ENCODE results near the gene HEATR3.
A peak's percentile ranks its signal among the peaks of the same experiment; 100 is the strongest.

HEATR3 gene

GRCh38 chr16:50065624-50066481 is at the start of gene HEATR3:
TSS of gene HEATR3 (plus strand) at chr16:50065970. CDS start at chr16:50066132, 162 bp downstream.
- peak; percentile 89 for DNase-seq (ENCODE audit: low spot score)
- peak within 1 kb of the TSS; percentile 67 for H3K27ac ChIP-seq (ENCODE audit: poor library complexity, severe bottlenecking)
- no peaks in the 10 kb centered on the region for H3K4me1 ChIP-seq (ENCODE audit: insufficient read depth, poor library complexity, severe bottlenecking)
- no peak for TF ChIP-seq CTCF (IDR thresholded peaks at IDR 0.05; ENCODE audit: poor library complexity, severe bottlenecking)
- peak; percentile 91 for ATAC-seq (ENCODE audit: low read depth)
- H3K9me3 ChIP-seq (ENCODE audit: severe bottlenecking): no peaks in the 10 kb centered on the region
- H3K27me3 ChIP-seq (ENCODE audit: insufficient read depth, poor library complexity, severe bottlenecking): no peaks in the 10 kb centered on the region
- peaks cover 27% of the 10 kb centered on the region for H3K36me3 ChIP-seq (ENCODE audit: low read depth)
- H3K4me3 ChIP-seq (ENCODE audit: severe bottlenecking): peak within 1 kb of the TSS; percentile 90

GRCh38 chr16:50017553-50017952 is 48.2 kb upstream of the HEATR3 start:
- no peak for TF ChIP-seq CTCF (IDR thresholded peaks at IDR 0.05; ENCODE audit: poor library complexity, severe bottlenecking)
- no peaks in the 10 kb centered on the region for H3K36me3 ChIP-seq (ENCODE audit: low read depth)
- no peak for DNase-seq (ENCODE audit: low spot score)
- H3K27ac ChIP-seq (ENCODE audit: poor library complexity, severe bottlenecking): no peak overlapping the region
- H3K4me1 ChIP-seq (ENCODE audit: insufficient read depth, poor library complexity, severe bottlenecking): no peaks in the 10 kb centered on the region
- H3K27me3 ChIP-seq (ENCODE audit: insufficient read depth, poor library complexity, severe bottlenecking): no peaks in the 10 kb centered on the region
- H3K4me3 ChIP-seq (ENCODE audit: severe bottlenecking): no peak overlapping the region
- no peaks in the 10 kb centered on the region for H3K9me3 ChIP-seq (ENCODE audit: severe bottlenecking)
- no peak for ATAC-seq (ENCODE audit: low read depth)

- Histone ChIP-seq H3K4me3 (ENCODE audit: severe bottlenecking) (no peak overlapping the region), H3K27ac (ENCODE audit: poor library complexity, severe bottlenecking) (no peak overlapping the region), H3K27me3 (ENCODE audit: insufficient read depth, poor library complexity, severe bottlenecking) (no peaks in the 10 kb centered on the region), H3K9me3 (ENCODE audit: severe bottlenecking) (no peaks in the 10 kb centered on the region), H3K36me3 (ENCODE audit: low read depth) (peaks cover 4% of the 10 kb centered on the region; the same call in 1 of the 2 replicates), H3K4me1 (ENCODE audit: insufficient read depth, poor library complexity, severe bottlenecking) (peaks cover 8% of the 10 kb centered on the region)
- ATAC-seq (ENCODE audit: low read depth) (no peak), DNase-seq (ENCODE audit: low spot score) (no peak)
- no peak for TF ChIP-seq CTCF (IDR thresholded peaks at IDR 0.05; ENCODE audit: poor library complexity, severe bottlenecking)
Observed at GRCh38 chr16:50021544-50021943, 44.2 kb upstream of the HEATR3 start.

- no peaks in the 10 kb centered on the region for H3K9me3 ChIP-seq (ENCODE audit: severe bottlenecking)
- H3K4me1 ChIP-seq (ENCODE audit: insufficient read depth, poor library complexity, severe bottlenecking): peaks cover 10% of the 10 kb centered on the region
- no peak overlapping the region for H3K27ac ChIP-seq (ENCODE audit: poor library complexity, severe bottlenecking)
- no peak for TF ChIP-seq CTCF (IDR thresholded peaks at IDR 0.05; ENCODE audit: poor library complexity, severe bottlenecking)
- no peak overlapping the region for H3K4me3 ChIP-seq (ENCODE audit: severe bottlenecking)
- no peaks in the 10 kb centered on the region for H3K27me3 ChIP-seq (ENCODE audit: insufficient read depth, poor library complexity, severe bottlenecking)
- DNase-seq (ENCODE audit: low spot score): no peak
- ATAC-seq (ENCODE audit: low read depth): no peak
- H3K36me3 ChIP-seq (ENCODE audit: low read depth): peaks cover 23% of the 10 kb centered on the region
Observed at GRCh38 chr16:50023641-50024040, 42.1 kb upstream of the HEATR3 start.

- Histone ChIP-seq H3K9me3 (ENCODE audit: severe bottlenecking) (no peaks in the 10 kb centered on the region), H3K4me3 (ENCODE audit: severe bottlenecking) (no peak overlapping the region), H3K4me1 (ENCODE audit: insufficient read depth, poor library complexity, severe bottlenecking) (peaks cover 10% of the 10 kb centered on the region), H3K36me3 (ENCODE audit: low read depth) (peaks cover 28% of the 10 kb centered on the region), H3K27ac (ENCODE audit: poor library complexity, severe bottlenecking) (no peak overlapping the region), H3K27me3 (ENCODE audit: insufficient read depth, poor library complexity, severe bottlenecking) (no peaks in the 10 kb centered on the region)
- ATAC-seq (ENCODE audit: low read depth): no peak
- no peak for TF ChIP-seq CTCF (IDR thresholded peaks at IDR 0.05; ENCODE audit: poor library complexity, severe bottlenecking)
- DNase-seq (ENCODE audit: low spot score): no peak
Observed at GRCh38 chr16:50024207-50024606, 41.6 kb upstream of the HEATR3 start.
